ENCODE data around the gene URM1. TPM values are rescaled to one million over a fixed set of nuclear protein-coding genes. Genes with fewer than 3 reads are reported as not detected.
A peak's percentile ranks its signal among the peaks of the same experiment; 100 is the strongest.

The URM1 gene
- total RNA-seq = 10 to 100 TPM; 30.2 to 37.6 (median 34.0) TPM

GRCh38 chr9:128370752-128371629 is at the start of gene URM1:
URM1 (plus strand) TSS chr9:128371374; CDS start chr9:128371381, 7 bp downstream.
- Histone ChIP-seq H3K4me1 (peaks cover 34% of the 10 kb centered on the region), H3K27ac (peak within 1 kb of the TSS; percentile 92), H3K36me3 (peaks cover 21% of the 10 kb centered on the region), H3K9me3 (no peaks in the 10 kb centered on the region), H3K27me3 (no peaks in the 10 kb centered on the region), H3K4me3 (peak within 1 kb of the TSS; percentile 62)
- TF ChIP-seq EP300 (IDR thresholded peaks at IDR 0.05) = no peak
- peak; percentile 43 to 66 for TF ChIP-seq POLR2A (IDR thresholded peaks at IDR 0.05)
- TF ChIP-seq POLR2AphosphoS5 (IDR thresholded peaks at IDR 0.05) = peak in 2 of 3 donors; percentile 36 to 80
- DNase-seq (ENCODE audit: low spot score in 2 of 2) = peak; percentile 97
- 0% methylated on average over 21 of the region's 55 CpGs for WGBS

DNA sequence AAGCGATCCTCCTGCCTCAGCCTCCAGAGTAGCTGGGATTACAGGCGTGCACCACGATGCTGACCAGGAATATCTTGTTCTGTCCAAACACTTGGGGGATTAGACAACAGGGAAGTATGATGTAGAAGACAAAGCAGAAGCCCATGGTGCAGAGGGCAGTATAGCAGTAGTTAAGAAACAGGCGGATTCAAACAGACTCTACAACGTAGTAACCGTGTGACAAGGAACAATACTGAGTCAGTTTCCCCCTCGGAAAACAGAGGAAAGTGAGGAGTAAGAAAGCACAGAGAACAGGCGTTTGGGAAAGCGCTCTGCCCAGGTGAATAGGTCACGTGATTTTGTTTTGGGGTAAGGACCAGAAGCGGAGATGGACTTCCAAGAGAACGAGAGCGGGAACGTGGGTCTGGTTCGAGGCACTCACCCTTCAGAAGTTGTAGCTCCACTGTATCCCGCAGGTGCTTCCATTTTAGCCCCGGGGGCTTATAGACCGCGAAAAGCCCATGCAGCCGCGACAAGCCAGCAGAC is 49.2 kb upstream of the URM1 start:
- Histone ChIP-seq H3K27me3 (no peaks in the 10 kb centered on the region), H3K4me1 (peaks cover 46% of the 10 kb centered on the region), H3K27ac (peak overlapping the region; percentile 86), H3K9me3 (no peaks in the 10 kb centered on the region), H3K4me3 (peak overlapping the region; percentile 89), H3K36me3 (peaks cover 44% of the 10 kb centered on the region)
- TF ChIP-seq, protein P1, sequence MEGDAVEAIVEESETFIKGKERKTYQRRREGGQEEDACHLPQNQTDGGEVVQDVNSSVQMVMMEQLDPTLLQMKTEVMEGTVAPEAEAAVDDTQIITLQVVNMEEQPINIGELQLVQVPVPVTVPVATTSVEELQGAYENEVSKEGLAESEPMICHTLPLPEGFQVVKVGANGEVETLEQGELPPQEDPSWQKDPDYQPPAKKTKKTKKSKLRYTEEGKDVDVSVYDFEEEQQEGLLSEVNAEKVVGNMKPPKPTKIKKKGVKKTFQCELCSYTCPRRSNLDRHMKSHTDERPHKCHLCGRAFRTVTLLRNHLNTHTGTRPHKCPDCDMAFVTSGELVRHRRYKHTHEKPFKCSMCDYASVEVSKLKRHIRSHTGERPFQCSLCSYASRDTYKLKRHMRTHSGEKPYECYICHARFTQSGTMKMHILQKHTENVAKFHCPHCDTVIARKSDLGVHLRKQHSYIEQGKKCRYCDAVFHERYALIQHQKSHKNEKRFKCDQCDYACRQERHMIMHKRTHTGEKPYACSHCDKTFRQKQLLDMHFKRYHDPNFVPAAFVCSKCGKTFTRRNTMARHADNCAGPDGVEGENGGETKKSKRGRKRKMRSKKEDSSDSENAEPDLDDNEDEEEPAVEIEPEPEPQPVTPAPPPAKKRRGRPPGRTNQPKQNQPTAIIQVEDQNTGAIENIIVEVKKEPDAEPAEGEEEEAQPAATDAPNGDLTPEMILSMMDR (IDR thresholded peaks at IDR 0.05) = no peak
- TF ChIP-seq POLR2A (IDR thresholded peaks at IDR 0.05) (no peak), EP300 (IDR thresholded peaks at IDR 0.05) (no peak), POLR2AphosphoS5 (IDR thresholded peaks at IDR 0.05) (no peak)
- no peak for DNase-seq (ENCODE audit: low spot score in 2 of 2)
- WGBS = 2% methylated on average over 21 of the region's 21 CpGs

DNA sequence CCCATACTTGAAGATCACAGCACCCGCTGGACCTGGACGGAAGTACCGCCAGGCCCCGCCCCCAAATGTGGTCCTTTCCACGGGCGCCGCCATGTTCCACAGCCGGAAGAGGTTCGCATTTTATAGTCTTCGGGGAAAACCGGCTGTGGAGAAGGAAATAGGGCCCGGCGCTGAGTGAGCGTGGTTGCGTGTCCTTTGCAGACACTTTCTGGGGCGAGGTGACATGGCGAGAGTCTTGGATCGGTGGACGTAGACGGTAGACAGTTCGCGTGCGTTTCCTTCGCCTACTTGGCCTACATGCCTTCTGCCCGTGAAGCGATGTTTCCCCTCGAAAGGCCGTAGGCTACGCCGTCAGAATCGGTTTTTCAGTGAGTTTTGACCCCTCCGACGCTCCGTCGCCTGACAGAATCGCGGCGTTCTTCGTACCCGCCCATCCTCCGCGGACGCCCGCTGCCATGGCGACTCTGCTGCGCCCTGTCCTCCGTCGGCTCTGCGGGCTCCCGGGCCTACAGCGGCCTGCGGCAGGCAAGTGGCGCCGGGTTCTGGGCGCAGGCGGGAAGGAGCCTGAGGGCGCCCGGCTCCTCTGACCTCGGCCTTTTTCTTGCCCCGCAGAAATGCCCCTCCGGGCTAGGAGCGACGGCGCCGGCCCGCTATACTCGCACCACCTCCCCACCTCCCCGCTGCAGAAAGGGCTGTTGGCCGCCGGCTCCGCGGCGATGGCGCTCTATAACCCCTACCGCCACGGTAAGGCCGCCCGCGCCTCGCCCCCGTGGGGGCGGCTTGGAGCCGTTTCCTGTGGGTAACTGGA is 48.6 kb upstream of the URM1 start, which contains the start of the genes COQ4 and TRUB2:
Gene COQ4 (plus strand): TSS at position 436 of the 808 bp plus-strand sequence. CDS start 20 bp downstream, at position 456.
Gene TRUB2 (minus strand): TSS at position 44 of the 808 bp plus-strand sequence. CDS start 39 bp downstream, at position 5.
- Histone ChIP-seq H3K36me3 (peaks cover 43% of the 10 kb centered on the region), H3K9me3 (no peaks in the 10 kb centered on the region)
- WGBS = under 1% methylated on average over 41 of the region's 83 CpGs

DNA sequence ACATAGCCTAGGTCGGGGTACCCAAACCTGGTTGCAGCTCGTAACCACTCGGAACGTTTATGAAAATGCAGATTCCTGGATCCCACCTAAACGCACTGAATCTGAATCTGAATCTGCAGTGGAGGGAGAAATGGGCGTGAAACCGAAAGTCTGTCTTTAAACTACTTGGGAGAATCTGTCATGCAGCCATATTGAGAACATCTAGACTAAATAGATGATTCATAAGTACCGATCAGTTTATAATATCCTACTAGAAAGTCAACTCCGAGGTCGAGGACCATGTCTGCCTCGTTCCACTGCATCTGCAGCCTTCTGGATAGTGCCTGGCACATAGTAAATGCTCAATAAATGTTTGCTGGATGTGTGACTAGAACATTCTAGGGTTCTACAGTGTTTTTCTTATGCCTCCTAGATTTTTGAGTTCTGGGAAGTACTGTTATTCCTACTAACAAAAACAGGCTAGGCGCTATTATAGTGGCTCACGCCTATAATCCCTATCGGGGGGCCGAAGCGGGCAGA is 47.9 kb upstream of the URM1 start:
- TF ChIP-seq POLR2AphosphoS5 (IDR thresholded peaks at IDR 0.05) (no peak), EP300 (IDR thresholded peaks at IDR 0.05) (no peak), POLR2A (IDR thresholded peaks at IDR 0.05) (no peak)
- TF ChIP-seq, protein P1 (IDR thresholded peaks at IDR 0.05) = no peak
- peak overlapping the region; percentile 89 for H3K4me3 ChIP-seq
- no peaks in the 10 kb centered on the region for H3K9me3 ChIP-seq
- DNase-seq (ENCODE audit: low spot score in 2 of 2) = no peak
- H3K36me3 ChIP-seq = peaks cover 43% of the 10 kb centered on the region
- H3K4me1 ChIP-seq = peaks cover 55% of the 10 kb centered on the region
- WGBS = 29% methylated on average over 12 of the region's 16 CpGs
- peak overlapping the region; percentile 86 for H3K27ac ChIP-seq
- no peaks in the 10 kb centered on the region for H3K27me3 ChIP-seq

More for the DNA sequence above, 48.6 kb upstream of the URM1 start, which contains the start of the genes COQ4 and TRUB2:
- peak within 1 kb of the TSS; percentile 86 for H3K27ac ChIP-seq
- DNase-seq (ENCODE audit: low spot score in 2 of 2) = peak; percentile 96 to 98
- peaks cover 48% of the 10 kb centered on the region for H3K4me1 ChIP-seq
- no peaks in the 10 kb centered on the region for H3K27me3 ChIP-seq
- peak within 1 kb of the TSS; percentile 89 for H3K4me3 ChIP-seq
- no peak for TF ChIP-seq POLR2A (IDR thresholded peaks at IDR 0.05)
- TF ChIP-seq POLR2AphosphoS5 (IDR thresholded peaks at IDR 0.05) = peak; percentile 27 to 95 (median 94)
- TF ChIP-seq, protein P1 (IDR thresholded peaks at IDR 0.05) = no peak
- TF ChIP-seq EP300 (IDR thresholded peaks at IDR 0.05) = no peak

- Histone ChIP-seq H3K27me3 (no peaks in the 10 kb centered on the region), H3K27ac (no peak overlapping the region), H3K4me3 (peak overlapping the region; percentile 89), H3K4me1 (peaks cover 60% of the 10 kb centered on the region), H3K36me3 (peaks cover 46% of the 10 kb centered on the region), H3K9me3 (no peaks in the 10 kb centered on the region)
- WGBS = 86% methylated on average over 12 of the region's 12 CpGs
- no peak for DNase-seq (ENCODE audit: low spot score in 2 of 2)
- TF ChIP-seq POLR2AphosphoS5 (IDR thresholded peaks at IDR 0.05) = no peak
- TF ChIP-seq EP300 (IDR thresholded peaks at IDR 0.05) = no peak
- no peak for TF ChIP-seq POLR2A (IDR thresholded peaks at IDR 0.05)
- TF ChIP-seq, protein P1 (IDR thresholded peaks at IDR 0.05) = no peak
These were observed 47.4 kb upstream of the URM1 start for GRCh38 chr9:128323791-128324190.
